ENCODE data around the gene OPRL1.

OPRL1 gene

GRCh38 chr20:64072498-64073063, 7.3 kb upstream of the OPRL1 start:
- DNase-seq (ENCODE audit: low read depth), result no peak

- no peak for DNase-seq (ENCODE audit: low read depth)
These were observed 6.3 kb upstream of the OPRL1 start for GRCh38 chr20:64073476-64074183.

- no peak for DNase-seq (ENCODE audit: low read depth)
These were observed 5.6 kb upstream of the OPRL1 start for GRCh38 chr20:64074184-64074789.

GRCh38 chr20:64074963-64075362, 4.9 kb upstream of the OPRL1 start:
- no peak for DNase-seq (ENCODE audit: low read depth)

GRCh38 chr20:64075556-64075955, 4.3 kb upstream of the OPRL1 start:
- DNase-seq (ENCODE audit: low read depth), result no peak

GRCh38 chr20:64076061-64076997, 3.6 kb upstream of the OPRL1 start:
- DNase-seq (ENCODE audit: low read depth), result no peak

- no peak for DNase-seq (ENCODE audit: low read depth)
These were observed 2.8 kb upstream of the OPRL1 start for GRCh38 chr20:64077094-64077493.

- DNase-seq (ENCODE audit: low read depth), result no peak
These were observed 2.4 kb upstream of the OPRL1 start for GRCh38 chr20:64077541-64077875.

GRCh38 chr20:64077876-64078551, 1.9 kb upstream of the OPRL1 start:
- no peak for DNase-seq (ENCODE audit: low read depth)

- no peak for DNase-seq (ENCODE audit: low read depth)
These were observed 979 bp upstream of the OPRL1 start for GRCh38 chr20:64078934-64079272.

GRCh38 chr20:64079273-64080012, 439 bp upstream of the OPRL1 start, which contains the start of gene RGS19:
Gene RGS19 (minus strand): TSS chr20:64079518. CDS start chr20:64076886, 2,632 bp downstream.
- no peak for DNase-seq (ENCODE audit: low read depth)

GRCh38 chr20:64080813-64081623, 1.1 kb downstream of the OPRL1 start:
- no peak for DNase-seq (ENCODE audit: low read depth)

GRCh38 chr20:64081624-64081964, 1.7 kb downstream of the OPRL1 start:
- DNase-seq (ENCODE audit: low read depth), result no peak

GRCh38 chr20:64082126-64082731, 2.3 kb downstream of the OPRL1 start:
- DNase-seq (ENCODE audit: low read depth), result no peak

- no peak for DNase-seq (ENCODE audit: low read depth)
These were observed 3.0 kb downstream of the OPRL1 start for GRCh38 chr20:64082820-64083377.

GRCh38 chr20:64083378-64083803, 3.5 kb downstream of the OPRL1 start:
- DNase-seq (ENCODE audit: low read depth), result no peak

GRCh38 chr20:64083804-64084684, 4.2 kb downstream of the OPRL1 start, which contains the start of gene LKAAEAR1:
Gene LKAAEAR1 (minus strand): TSS chr20:64084398. CDS start chr20:64084219, 179 bp downstream.
- no peak for DNase-seq (ENCODE audit: low read depth)

GRCh38 chr20:64084685-64085152, 4.8 kb downstream of the OPRL1 start:
- DNase-seq (ENCODE audit: low read depth), result no peak
